Liver (tissue), 9 donors: ENCODE measurements around the gene SLC38A2. TPM values are rescaled to one million over a fixed set of nuclear protein-coding genes. Genes with fewer than 3 reads are reported as not detected.

ENCODE experiments used
- DNase-seq: peaks from one replicate; pipeline ENCODE4 v3.0.0-alpha.2; 2017; ENCODE audit warnings: low spot score
- H3K27ac ChIP-seq, 2 donors: one replicate each; pipeline ENCODE4 v1.7.0; 2013; ENCODE audit warnings: inconsistent platforms in 2 of 2, low read length in 2 of 2, control low read depth in 1 of 2, low read depth in 1 of 2, mild to moderate bottlenecking in 1 of 2
- H3K27me3 ChIP-seq, 4 donors: one replicate each; pipeline versions ENCODE4 v1.6.1 to v1.7.0; 2013; ENCODE audit warnings: low read length in 3 of 4, inconsistent platforms in 1 of 4, mild to moderate bottlenecking in 1 of 4, moderate library complexity in 1 of 4; ENCODE audit not compliant: control insufficient read depth in 4 of 4, insufficient read depth in 4 of 4
- H3K36me3 ChIP-seq, 4 donors: one replicate each; pipeline versions ENCODE4 v1.6.1 to v1.7.0; 2013; ENCODE audit warnings: low read length in 3 of 4, mild to moderate bottlenecking in 3 of 4, low read depth in 1 of 4, moderate library complexity in 1 of 4; ENCODE audit not compliant: control insufficient read depth in 4 of 4, insufficient read depth in 3 of 4
- H3K4me1 ChIP-seq, 4 donors: one replicate each; pipeline versions ENCODE4 v1.6.1 to v1.7.0; 2013; ENCODE audit warnings: low read length in 3 of 4, mild to moderate bottlenecking in 3 of 4, moderate library complexity in 1 of 4; ENCODE audit not compliant: control insufficient read depth in 4 of 4, insufficient read depth in 4 of 4
- H3K4me3 ChIP-seq, 3 donors: one replicate each; pipeline versions ENCODE4 v1.6.1 to v1.7.0; 2013; ENCODE audit warnings: low read length in 3 of 3, control low read depth in 1 of 3, low read depth in 1 of 3, mild to moderate bottlenecking in 1 of 3
- H3K9ac ChIP-seq, 2 donors: one replicate each; pipeline ENCODE4 v1.7.0; 2013; ENCODE audit warnings: low read length in 2 of 2, mild to moderate bottlenecking in 2 of 2, moderate library complexity in 2 of 2, control low read depth in 1 of 2, low read depth in 1 of 2
- H3K9me3 ChIP-seq, 4 donors: one replicate each; pipeline versions ENCODE4 v1.6.1 to v1.7.0; 2013; ENCODE audit warnings: low read length in 3 of 4; ENCODE audit not compliant: control insufficient read depth in 4 of 4
- EGR1 ChIP-seq, 2 donors: IDR thresholded peaks; 2 replicates each; pipeline ENCODE4 v1.6.1; 2016 to 2018; ENCODE audit warnings: antibody characterized with exemption in 2 of 2, low read depth in 2 of 2
- FOXA1 ChIP-seq: IDR thresholded peaks from 2 replicates; pipeline ENCODE4 v1.6.1; 2016; ENCODE audit warnings: antibody characterized with exemption
- FOXA2 ChIP-seq: IDR thresholded peaks from 2 replicates; pipeline ENCODE4 v1.6.1; 2016; ENCODE audit warnings: antibody characterized with exemption
- GABPA ChIP-seq, 2 donors: IDR thresholded peaks in 1 of 2; conservative IDR thresholded peaks in 1 of 2; 2 replicates each; pipeline ENCODE4 v1.6.1; 2016; ENCODE audit warnings: antibody characterized with exemption in 2 of 2, mild to moderate bottlenecking in 1 of 2, moderate library complexity in 1 of 2
- HNF4A ChIP-seq, 2 donors: conservative IDR thresholded peaks; 2 replicates each; pipeline ENCODE4 v1.6.1; 2016; ENCODE audit warnings: antibody characterized with exemption in 2 of 2, mild to moderate bottlenecking in 2 of 2
- HNF4G ChIP-seq: IDR thresholded peaks from 2 replicates; pipeline ENCODE4 v1.6.1; 2016; ENCODE audit warnings: antibody characterized with exemption
- JUND ChIP-seq, 2 donors: IDR thresholded peaks; 2 replicates each; pipeline ENCODE4 v1.6.1; 2016; ENCODE audit warnings: antibody characterized with exemption in 2 of 2
- NR2F2 ChIP-seq: IDR thresholded peaks from 2 replicates; pipeline ENCODE4 v1.6.1; 2016; ENCODE audit warnings: antibody characterized with exemption
- RAD21 ChIP-seq, 2 donors: IDR thresholded peaks; 2 replicates each; pipeline ENCODE4 v1.6.1; 2016; ENCODE audit warnings: antibody characterized with exemption in 2 of 2, mild to moderate bottlenecking in 2 of 2
- RXRA ChIP-seq, 2 donors: IDR thresholded peaks; 2 replicates each; pipeline ENCODE4 v1.6.1; 2017 to 2018; ENCODE audit warnings: antibody characterized with exemption in 2 of 2, mild to moderate bottlenecking in 1 of 2
- SP1 ChIP-seq: IDR thresholded peaks from 2 replicates; pipeline ENCODE4 v1.6.1; 2018; ENCODE audit warnings: antibody characterized with exemption, mild to moderate bottlenecking
- TAF1 ChIP-seq: conservative IDR thresholded peaks from 2 replicates; pipeline ENCODE4 v1.6.1; 2016; ENCODE audit warnings: antibody characterized with exemption, mild to moderate bottlenecking
- YY1 ChIP-seq: IDR thresholded peaks from 2 replicates; pipeline ENCODE4 v1.6.1; 2016; ENCODE audit warnings: antibody characterized with exemption, mild to moderate bottlenecking
- ZBTB33 ChIP-seq: IDR thresholded peaks from 2 replicates; pipeline ENCODE4 v1.6.1; 2016; ENCODE audit warnings: antibody characterized with exemption
- WGBS: extraction: QIAGEN DNeasy Blood & Tissue Kit; methylation state at CpG from one replicate; pipeline ENCODE4 v1.1.7; 2013; 5-methylcytosine and 5-hydroxymethylcytosine counted together
- polyA plus RNA-seq, 2 donors: library from polyadenylated mRNA; stranded (reverse) in 1 of 2; unstranded in 1 of 2; fragments of 200-250 nt in 1 of 2; fragments of >200 nt in 1 of 2; fragmentation: Nextera tagmentation in 1 of 2; extraction: Ambion mirVana in 1 of 2; gene quantifications; one replicate each; pipeline versions ENCODE4 v1.2.1 to v1.2.3, GENCODE V29; 2013 to 2015
- total RNA-seq, 2 donors: library from RNA; depleted of rRNA; stranded (reverse); fragments of >200 nt; gene quantifications; one replicate each; pipeline ENCODE4 v1.2.3, GENCODE V29; 2014
- TF ChIP-seq, protein P1 (sequence below): IDR thresholded peaks from 2 replicates; pipeline ENCODE4 v1.6.1; 2016; ENCODE audit warnings: antibody characterized with exemption, mild to moderate bottlenecking
- TF ChIP-seq, protein P2 (sequence below): fragments of 150-350 bp; IDR thresholded peaks from 2 replicates; pipeline ENCODE4 v1.5.1; 2017; ENCODE audit warnings: improper control_type of control experiment, low read depth, low read length; ENCODE audit not compliant: missing input control
- TF ChIP-seq, protein P3 (sequence below): IDR thresholded peaks from 2 replicates; pipeline ENCODE4 v1.6.1; 2016; ENCODE audit warnings: antibody characterized with exemption
- TF ChIP-seq, protein P4 (sequence below): IDR thresholded peaks from 2 replicates; pipeline ENCODE4 v1.6.1; 2016; ENCODE audit warnings: antibody characterized with exemption
- donor health status: healthy.
- donor health status: healthy.
- donor health status: healthy.
- donor health status: healthy.
- donor health status: healthy.

The SLC38A2 gene
- total and polyA plus RNA-seq, 4 donors, result 50.6 to 472 (median 97.4) TPM

DNA sequence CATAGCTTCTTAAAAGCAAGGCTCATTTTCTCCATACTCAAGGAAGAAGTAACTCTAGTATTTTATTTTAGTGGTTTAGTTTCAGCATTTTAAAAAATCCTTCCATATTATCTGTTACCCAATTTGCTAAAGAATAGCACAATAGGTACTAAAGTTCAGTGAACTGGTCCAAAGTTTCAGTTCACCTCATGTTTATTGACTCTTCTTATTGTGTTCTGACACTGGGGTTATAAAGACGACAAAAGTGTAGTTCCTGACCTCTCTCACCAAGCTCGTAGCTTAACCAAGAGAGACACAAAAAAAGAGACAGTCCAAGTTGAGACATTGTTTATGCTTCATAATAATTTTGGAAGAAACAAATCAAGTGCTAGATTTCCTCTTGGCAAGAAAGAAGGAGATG is 40.8 kb upstream of the SLC38A2 start:
- Histone ChIP-seq H3K27ac (no peak overlapping the region), H3K9me3 (no peaks in the 10 kb centered on the region), H3K4me3 (no peak overlapping the region), H3K27me3 (no peaks in the 10 kb centered on the region), H3K9ac (no peak overlapping the region), H3K4me1 (peaks cover 0 to 5% (median 2%) of the 10 kb centered on the region in 4 donors), H3K36me3 (no peaks in the 10 kb centered on the region)
- TF ChIP-seq, protein P1, sequence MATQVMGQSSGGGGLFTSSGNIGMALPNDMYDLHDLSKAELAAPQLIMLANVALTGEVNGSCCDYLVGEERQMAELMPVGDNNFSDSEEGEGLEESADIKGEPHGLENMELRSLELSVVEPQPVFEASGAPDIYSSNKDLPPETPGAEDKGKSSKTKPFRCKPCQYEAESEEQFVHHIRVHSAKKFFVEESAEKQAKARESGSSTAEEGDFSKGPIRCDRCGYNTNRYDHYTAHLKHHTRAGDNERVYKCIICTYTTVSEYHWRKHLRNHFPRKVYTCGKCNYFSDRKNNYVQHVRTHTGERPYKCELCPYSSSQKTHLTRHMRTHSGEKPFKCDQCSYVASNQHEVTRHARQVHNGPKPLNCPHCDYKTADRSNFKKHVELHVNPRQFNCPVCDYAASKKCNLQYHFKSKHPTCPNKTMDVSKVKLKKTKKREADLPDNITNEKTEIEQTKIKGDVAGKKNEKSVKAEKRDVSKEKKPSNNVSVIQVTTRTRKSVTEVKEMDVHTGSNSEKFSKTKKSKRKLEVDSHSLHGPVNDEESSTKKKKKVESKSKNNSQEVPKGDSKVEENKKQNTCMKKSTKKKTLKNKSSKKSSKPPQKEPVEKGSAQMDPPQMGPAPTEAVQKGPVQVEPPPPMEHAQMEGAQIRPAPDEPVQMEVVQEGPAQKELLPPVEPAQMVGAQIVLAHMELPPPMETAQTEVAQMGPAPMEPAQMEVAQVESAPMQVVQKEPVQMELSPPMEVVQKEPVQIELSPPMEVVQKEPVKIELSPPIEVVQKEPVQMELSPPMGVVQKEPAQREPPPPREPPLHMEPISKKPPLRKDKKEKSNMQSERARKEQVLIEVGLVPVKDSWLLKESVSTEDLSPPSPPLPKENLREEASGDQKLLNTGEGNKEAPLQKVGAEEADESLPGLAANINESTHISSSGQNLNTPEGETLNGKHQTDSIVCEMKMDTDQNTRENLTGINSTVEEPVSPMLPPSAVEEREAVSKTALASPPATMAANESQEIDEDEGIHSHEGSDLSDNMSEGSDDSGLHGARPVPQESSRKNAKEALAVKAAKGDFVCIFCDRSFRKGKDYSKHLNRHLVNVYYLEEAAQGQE, result peak; percentile 18
- peak; percentile 15 for TF ChIP-seq ZBTB33
- TF ChIP-seq SP1, result peak; percentile 47
- peak; percentile 23 to 24 for TF ChIP-seq RAD21 (IDR thresholded peaks at IDR 0.05)
- peak; percentile 70 for TF ChIP-seq HNF4G
- peak in 1 of 2 donors; percentile 33 for TF ChIP-seq EGR1 (IDR thresholded peaks at IDR 0.05; ENCODE audit: low read depth in 2 of 2)
- TF ChIP-seq RXRA (IDR thresholded peaks at IDR 0.05), result peak; percentile 87 to 89
- no peak for TF ChIP-seq GABPA (IDR thresholded peaks at IDR 0.05 in 1 of 2, conservative IDR thresholded peaks at IDR 0.05 in 1 of 2)
- TF ChIP-seq, protein P2, sequence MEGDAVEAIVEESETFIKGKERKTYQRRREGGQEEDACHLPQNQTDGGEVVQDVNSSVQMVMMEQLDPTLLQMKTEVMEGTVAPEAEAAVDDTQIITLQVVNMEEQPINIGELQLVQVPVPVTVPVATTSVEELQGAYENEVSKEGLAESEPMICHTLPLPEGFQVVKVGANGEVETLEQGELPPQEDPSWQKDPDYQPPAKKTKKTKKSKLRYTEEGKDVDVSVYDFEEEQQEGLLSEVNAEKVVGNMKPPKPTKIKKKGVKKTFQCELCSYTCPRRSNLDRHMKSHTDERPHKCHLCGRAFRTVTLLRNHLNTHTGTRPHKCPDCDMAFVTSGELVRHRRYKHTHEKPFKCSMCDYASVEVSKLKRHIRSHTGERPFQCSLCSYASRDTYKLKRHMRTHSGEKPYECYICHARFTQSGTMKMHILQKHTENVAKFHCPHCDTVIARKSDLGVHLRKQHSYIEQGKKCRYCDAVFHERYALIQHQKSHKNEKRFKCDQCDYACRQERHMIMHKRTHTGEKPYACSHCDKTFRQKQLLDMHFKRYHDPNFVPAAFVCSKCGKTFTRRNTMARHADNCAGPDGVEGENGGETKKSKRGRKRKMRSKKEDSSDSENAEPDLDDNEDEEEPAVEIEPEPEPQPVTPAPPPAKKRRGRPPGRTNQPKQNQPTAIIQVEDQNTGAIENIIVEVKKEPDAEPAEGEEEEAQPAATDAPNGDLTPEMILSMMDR, result no peak
- TF ChIP-seq, protein P3, sequence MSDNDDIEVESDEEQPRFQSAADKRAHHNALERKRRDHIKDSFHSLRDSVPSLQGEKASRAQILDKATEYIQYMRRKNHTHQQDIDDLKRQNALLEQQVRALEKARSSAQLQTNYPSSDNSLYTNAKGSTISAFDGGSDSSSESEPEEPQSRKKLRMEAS, result no peak
- TF ChIP-seq FOXA1, result peak; percentile 29
- TF ChIP-seq JUND (IDR thresholded peaks at IDR 0.05), result peak; percentile 39 to 42
- peak; percentile 36 for TF ChIP-seq FOXA2
- TF ChIP-seq YY1, result peak; percentile 26
- no peak for TF ChIP-seq TAF1
- peak; percentile 94 to 97 for TF ChIP-seq HNF4A (conservative IDR thresholded peaks at IDR 0.05)
- peak; percentile 30 for TF ChIP-seq NR2F2
- TF ChIP-seq, protein P4, sequence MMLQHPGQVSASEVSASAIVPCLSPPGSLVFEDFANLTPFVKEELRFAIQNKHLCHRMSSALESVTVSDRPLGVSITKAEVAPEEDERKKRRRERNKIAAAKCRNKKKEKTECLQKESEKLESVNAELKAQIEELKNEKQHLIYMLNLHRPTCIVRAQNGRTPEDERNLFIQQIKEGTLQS, result no peak
- no peak for DNase-seq
- 17% methylated on average over 2 of the region's 2 CpGs for WGBS
